ENCODE data around the gene RPH3AL. TPM values are rescaled to one million over a fixed set of nuclear protein-coding genes. Genes with fewer than 3 reads are reported as not detected.

Gene RPH3AL
- total and polyA plus RNA-seq, 10 of the 15 experiments (the other 5 are each of a cell fraction or from before 2014, with no cell fraction given), result 0.04 to 1.2 (median 0.47) TPM; not detected in 2

DNA sequence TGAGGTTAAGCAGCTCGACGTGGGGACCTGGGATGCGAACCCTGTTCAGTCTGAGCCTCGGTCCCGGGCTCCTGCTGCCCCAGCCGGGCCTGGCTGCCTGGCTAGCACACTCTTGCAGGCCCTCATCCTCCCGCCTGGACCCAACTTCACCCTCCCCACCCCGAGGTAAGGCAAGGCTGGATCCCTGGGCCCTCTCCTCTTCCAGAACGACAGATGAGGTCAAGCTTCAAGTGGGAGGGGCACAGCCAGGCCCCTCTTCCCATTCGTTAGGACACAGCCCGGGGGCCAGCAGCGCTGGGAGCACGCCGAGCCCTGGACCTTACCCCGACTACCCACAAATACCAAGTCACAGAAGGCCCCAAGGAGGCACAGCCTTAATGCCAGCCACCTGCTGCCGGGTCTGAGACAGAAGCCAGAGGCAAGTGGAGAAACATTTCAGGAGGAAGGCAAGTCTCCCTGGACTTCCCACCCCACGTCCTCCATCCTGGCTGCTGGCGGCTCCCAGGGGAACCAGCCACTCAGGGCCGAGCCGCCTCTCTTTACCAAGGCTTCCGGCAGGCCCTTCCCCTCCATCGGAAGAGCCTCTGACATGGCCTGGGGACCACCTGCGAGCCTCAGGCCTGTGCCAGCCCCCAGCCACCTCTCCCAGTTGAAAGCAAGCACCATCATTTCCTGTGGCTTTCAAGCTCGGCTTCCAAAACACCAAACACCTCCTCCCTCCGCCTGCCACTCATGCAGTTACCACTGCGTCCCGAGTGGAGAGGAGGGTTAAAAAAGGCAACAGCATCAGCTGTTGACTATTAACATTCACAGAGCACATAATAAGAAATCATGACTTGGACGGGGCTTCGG is 59.9 kb downstream of the RPH3AL start:
- no peak for ATAC-seq
- no peaks in the 10 kb centered on the region; a peak in 1 of 4 replicates for H3K27me3 ChIP-seq (replicated peaks in 1 of 2; ENCODE audit: control insufficient read depth in 2 of 2, insufficient read depth in 2 of 2, low read length in 1 of 2)
- no TSS peak for BruUV-seq (replicated peaks)
- ChIA-PET CTCF (no interaction called here), POLR2A (no interaction called here), RAD21 (ENCODE audit: unreplicated experiment) (no interaction called here), SMC1A (ENCODE audit: uncharacterized antibody, unreplicated experiment) (no interaction called here)
- H3K9ac ChIP-seq (ENCODE audit: control insufficient read depth, insufficient read depth, low read length), result no peak overlapping the region
- no peaks in the 10 kb centered on the region for H3K36me3 ChIP-seq (ENCODE audit: control insufficient read depth in 2 of 2, insufficient read depth in 2 of 2, low read length in 1 of 2)
- no peak overlapping the region for H3K4me2 ChIP-seq (ENCODE audit: control insufficient read depth, insufficient read depth)
- no peak for FAIRE-seq
- WGBS (ENCODE audit: insufficient coverage, insufficient replicate concordance, low lambda C conversion rate, missing lambda C conversion rate), result 32% methylated on average over 29 of the region's 29 CpGs
- in situ Hi-C loops (cut with MboI) (no loop called here), intact Hi-C loops (cut with micrococcal nuclease; ENCODE audit: unreplicated experiment) (no loop called here)
- no peaks in the 10 kb centered on the region for H3K79me2 ChIP-seq (ENCODE audit: control insufficient read depth, insufficient read depth, low read length)
- H4K20me1 ChIP-seq (ENCODE audit: control insufficient read depth, insufficient read depth), result no peaks in the 10 kb centered on the region
- no peak for DNase-seq (ENCODE audit: low read depth, low spot score)
- H2AFZ ChIP-seq (ENCODE audit: control insufficient read depth, low read depth, low read length), result no peak overlapping the region
- H3K4me3 ChIP-seq, result no peak overlapping the region
- no peaks in the 10 kb centered on the region for H3K9me3 ChIP-seq (replicated peaks; ENCODE audit: control insufficient read depth, insufficient read depth, low read length)
- no peaks in the 10 kb centered on the region for H3K4me1 ChIP-seq (ENCODE audit: control insufficient read depth, insufficient read depth, low read length)
- no peak overlapping the region for H3K27ac ChIP-seq (ENCODE audit: control insufficient read depth, insufficient read depth)
- TF ChIP-seq FOS (IDR thresholded peaks at IDR 0.05; ENCODE audit: borderline replicate concordance, extremely low read depth, insufficient read length) (no peak), SUPT20H (IDR thresholded peaks at IDR 0.05; ENCODE audit: borderline replicate concordance, control insufficient read depth, low read depth, low read length) (no peak), HDAC2 (IDR thresholded peaks at IDR 0.05) (no peak), STAT1 (conservative IDR thresholded peaks at IDR 0.05) (no peak), TARDBP (IDR thresholded peaks at IDR 0.05; ENCODE audit: borderline replicate concordance) (no peak), RELA (IDR thresholded peaks at IDR 0.05; ENCODE audit: borderline replicate concordance, partially characterized antibody) (no peak), DPF2 (IDR thresholded peaks at IDR 0.05) (no peak)
- TF ChIP-seq, protein P1, sequence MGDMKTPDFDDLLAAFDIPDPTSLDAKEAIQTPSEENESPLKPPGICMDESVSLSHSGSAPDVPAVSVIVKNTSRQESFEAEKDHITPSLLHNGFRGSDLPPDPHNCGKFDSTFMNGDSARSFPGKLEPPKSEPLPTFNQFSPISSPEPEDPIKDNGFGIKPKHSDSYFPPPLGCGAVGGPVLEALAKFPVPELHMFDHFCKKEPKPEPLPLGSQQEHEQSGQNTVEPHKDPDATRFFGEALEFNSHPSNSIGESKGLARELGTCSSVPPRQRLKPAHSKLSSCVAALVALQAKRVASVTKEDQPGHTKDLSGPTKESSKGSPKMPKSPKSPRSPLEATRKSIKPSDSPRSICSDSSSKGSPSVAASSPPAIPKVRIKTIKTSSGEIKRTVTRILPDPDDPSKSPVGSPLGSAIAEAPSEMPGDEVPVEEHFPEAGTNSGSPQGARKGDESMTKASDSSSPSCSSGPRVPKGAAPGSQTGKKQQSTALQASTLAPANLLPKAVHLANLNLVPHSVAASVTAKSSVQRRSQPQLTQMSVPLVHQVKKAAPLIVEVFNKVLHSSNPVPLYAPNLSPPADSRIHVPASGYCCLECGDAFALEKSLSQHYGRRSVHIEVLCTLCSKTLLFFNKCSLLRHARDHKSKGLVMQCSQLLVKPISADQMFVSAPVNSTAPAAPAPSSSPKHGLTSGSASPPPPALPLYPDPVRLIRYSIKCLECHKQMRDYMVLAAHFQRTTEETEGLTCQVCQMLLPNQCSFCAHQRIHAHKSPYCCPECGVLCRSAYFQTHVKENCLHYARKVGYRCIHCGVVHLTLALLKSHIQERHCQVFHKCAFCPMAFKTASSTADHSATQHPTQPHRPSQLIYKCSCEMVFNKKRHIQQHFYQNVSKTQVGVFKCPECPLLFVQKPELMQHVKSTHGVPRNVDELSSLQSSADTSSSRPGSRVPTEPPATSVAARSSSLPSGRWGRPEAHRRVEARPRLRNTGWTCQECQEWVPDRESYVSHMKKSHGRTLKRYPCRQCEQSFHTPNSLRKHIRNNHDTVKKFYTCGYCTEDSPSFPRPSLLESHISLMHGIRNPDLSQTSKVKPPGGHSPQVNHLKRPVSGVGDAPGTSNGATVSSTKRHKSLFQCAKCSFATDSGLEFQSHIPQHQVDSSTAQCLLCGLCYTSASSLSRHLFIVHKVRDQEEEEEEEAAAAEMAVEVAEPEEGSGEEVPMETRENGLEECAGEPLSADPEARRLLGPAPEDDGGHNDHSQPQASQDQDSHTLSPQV (IDR thresholded peaks at IDR 0.05), result no peak
- TF ChIP-seq, protein P2, sequence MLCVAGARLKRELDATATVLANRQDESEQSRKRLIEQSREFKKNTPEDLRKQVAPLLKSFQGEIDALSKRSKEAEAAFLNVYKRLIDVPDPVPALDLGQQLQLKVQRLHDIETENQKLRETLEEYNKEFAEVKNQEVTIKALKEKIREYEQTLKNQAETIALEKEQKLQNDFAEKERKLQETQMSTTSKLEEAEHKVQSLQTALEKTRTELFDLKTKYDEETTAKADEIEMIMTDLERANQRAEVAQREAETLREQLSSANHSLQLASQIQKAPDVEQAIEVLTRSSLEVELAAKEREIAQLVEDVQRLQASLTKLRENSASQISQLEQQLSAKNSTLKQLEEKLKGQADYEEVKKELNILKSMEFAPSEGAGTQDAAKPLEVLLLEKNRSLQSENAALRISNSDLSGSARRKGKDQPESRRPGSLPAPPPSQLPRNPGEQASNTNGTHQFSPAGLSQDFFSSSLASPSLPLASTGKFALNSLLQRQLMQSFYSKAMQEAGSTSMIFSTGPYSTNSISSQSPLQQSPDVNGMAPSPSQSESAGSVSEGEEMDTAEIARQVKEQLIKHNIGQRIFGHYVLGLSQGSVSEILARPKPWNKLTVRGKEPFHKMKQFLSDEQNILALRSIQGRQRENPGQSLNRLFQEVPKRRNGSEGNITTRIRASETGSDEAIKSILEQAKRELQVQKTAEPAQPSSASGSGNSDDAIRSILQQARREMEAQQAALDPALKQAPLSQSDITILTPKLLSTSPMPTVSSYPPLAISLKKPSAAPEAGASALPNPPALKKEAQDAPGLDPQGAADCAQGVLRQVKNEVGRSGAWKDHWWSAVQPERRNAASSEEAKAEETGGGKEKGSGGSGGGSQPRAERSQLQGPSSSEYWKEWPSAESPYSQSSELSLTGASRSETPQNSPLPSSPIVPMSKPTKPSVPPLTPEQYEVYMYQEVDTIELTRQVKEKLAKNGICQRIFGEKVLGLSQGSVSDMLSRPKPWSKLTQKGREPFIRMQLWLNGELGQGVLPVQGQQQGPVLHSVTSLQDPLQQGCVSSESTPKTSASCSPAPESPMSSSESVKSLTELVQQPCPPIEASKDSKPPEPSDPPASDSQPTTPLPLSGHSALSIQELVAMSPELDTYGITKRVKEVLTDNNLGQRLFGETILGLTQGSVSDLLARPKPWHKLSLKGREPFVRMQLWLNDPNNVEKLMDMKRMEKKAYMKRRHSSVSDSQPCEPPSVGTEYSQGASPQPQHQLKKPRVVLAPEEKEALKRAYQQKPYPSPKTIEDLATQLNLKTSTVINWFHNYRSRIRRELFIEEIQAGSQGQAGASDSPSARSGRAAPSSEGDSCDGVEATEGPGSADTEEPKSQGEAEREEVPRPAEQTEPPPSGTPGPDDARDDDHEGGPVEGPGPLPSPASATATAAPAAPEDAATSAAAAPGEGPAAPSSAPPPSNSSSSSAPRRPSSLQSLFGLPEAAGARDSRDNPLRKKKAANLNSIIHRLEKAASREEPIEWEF (IDR thresholded peaks at IDR 0.05; ENCODE audit: insufficient replicate concordance, low read depth, low read length), result no peak
- TF ChIP-seq, protein P3, sequence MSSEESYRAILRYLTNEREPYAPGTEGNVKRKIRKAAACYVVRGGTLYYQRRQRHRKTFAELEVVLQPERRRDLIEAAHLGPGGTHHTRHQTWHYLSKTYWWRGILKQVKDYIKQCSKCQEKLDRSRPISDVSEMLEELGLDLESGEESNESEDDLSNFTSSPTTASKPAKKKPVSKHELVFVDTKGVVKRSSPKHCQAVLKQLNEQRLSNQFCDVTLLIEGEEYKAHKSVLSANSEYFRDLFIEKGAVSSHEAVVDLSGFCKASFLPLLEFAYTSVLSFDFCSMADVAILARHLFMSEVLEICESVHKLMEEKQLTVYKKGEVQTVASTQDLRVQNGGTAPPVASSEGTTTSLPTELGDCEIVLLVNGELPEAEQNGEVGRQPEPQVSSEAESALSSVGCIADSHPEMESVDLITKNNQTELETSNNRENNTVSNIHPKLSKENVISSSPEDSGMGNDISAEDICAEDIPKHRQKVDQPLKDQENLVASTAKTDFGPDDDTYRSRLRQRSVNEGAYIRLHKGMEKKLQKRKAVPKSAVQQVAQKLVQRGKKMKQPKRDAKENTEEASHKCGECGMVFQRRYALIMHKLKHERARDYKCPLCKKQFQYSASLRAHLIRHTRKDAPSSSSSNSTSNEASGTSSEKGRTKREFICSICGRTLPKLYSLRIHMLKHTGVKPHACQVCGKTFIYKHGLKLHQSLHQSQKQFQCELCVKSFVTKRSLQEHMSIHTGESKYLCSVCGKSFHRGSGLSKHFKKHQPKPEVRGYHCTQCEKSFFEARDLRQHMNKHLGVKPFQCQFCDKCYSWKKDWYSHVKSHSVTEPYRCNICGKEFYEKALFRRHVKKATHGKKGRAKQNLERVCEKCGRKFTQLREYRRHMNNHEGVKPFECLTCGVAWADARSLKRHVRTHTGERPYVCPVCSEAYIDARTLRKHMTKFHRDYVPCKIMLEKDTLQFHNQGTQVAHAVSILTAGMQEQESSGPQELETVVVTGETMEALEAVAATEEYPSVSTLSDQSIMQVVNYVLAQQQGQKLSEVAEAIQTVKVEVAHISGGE (CRISPR knock-in tag; IDR thresholded peaks at IDR 0.05), result no peak
